GM18526 (cell line): ENCODE data around the gene DACT1.

Experiments used
- POLR2A ChIP-seq: IDR thresholded peaks from 3 replicates; pipeline ENCODE4 v1.6.1; 2011; ENCODE audit not compliant: insufficient read length; ENCODE audit errors: extremely low read depth

Gene DACT1

GRCh38 chr14:58637391-58638230 is at the start of gene DACT1:
Gene DACT1, plus strand, starts transcription at chr14:58637962. Its CDS starts 241 bp downstream, at chr14:58638203.
- peak; percentile 74 for TF ChIP-seq POLR2A

- TF ChIP-seq POLR2A: no peak
These were observed 43.8 kb upstream of the DACT1 start for GRCh38 chr14:58593977-58594376.

DNA sequence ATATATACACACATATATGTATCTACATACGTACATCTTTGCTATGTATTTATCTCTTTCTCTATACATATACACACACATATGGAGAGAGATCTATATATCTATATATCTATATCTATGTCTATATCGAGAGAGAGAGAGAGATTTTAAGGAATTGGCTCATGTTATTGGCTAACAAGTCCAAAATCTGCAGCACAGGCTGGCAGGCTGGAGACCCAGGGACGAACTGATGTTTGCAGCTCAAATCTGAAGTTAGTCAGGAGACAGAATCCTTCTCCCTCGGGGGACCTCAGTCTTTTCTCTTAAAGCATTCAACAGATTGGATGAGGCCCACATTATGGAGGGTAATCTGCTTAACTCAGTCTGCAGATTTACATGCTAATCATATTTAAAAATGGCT is 40.7 kb upstream of the DACT1 start:
- TF ChIP-seq POLR2A: no peak

DNA sequence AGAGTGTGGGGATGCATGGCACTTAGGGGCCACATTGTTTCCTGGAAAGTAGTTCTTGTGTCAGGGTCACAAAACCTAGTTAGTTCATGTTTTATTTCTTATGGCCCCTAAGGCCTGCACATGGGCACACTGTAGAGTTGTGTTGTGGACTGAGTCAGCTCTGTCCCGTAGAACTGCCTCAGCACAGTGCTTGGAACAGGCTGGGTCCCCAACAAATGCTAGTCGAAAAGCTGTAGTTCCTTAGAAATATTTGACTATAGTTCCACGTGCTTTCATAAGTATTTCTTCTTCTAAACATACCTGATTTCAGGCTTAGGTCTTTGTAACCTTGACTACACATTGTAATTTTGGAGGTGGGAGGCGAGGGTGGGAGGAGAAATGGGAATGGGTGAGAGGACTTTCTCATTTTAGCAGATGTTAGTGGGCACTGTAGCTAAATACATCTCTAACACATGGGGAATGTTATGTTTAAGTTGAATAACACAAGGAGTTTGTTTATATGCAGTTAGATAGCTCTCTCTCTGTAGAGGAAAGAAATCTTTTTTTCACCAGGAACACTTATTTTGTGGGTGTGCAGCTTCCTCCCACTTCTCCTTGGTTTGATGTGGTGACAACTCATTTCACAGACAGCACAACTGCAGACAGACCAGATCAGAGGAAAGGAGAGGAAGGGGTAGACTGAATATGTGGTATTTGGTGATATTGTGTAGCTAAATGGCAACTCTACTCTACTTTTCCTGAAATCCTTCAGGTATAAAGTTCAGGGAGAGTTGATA is 39.5 kb upstream of the DACT1 start:
- TF ChIP-seq POLR2A: no peak

- TF ChIP-seq POLR2A: no peak
These were observed 38.8 kb upstream of the DACT1 start for GRCh38 chr14:58598804-58599525.

DNA sequence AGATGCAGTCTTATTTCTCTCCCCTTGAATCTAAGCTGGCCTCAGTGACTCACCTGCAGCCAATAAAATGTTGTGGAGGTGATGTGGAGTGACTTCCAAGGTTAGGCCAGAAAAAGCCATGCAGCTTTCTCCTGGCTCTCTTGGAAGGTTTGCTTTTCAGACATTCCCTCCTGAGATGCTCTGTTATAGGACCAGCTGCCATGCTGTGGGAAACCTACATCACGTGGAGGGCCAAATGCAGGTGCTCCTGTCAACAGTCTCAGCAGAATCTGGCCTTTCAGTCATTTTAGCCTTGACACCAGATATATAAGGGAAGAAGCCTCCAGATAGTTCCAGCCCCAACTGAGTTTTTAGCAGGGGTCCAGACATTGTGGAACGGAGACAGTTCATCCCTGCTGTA is 38.1 kb upstream of the DACT1 start:
- no peak for TF ChIP-seq POLR2A

DNA sequence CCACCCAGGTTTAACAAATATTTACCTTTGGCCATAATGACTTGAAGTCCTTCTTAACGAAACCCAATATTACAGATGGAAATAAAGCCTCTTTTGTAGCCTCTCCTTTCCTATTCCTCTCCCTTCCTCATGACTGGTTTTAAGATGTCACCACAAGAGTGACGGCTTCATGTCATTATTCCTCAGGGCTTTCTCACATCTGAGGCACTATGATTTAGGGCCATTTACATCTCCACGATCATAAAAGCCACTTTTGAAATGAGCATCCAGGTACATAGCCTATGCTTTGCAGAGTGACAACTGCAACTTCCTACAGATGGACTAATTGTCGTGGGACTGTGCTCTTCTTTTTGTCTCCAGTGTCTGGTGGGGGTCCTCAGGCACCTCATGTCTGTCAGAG is 32.3 kb upstream of the DACT1 start:
- no peak for TF ChIP-seq POLR2A

- no peak for TF ChIP-seq POLR2A
These were observed 30.4 kb upstream of the DACT1 start for GRCh38 chr14:58607131-58607951.

GRCh38 chr14:58607952-58608317 is 29.8 kb upstream of the DACT1 start:
- no peak for TF ChIP-seq POLR2A

DNA sequence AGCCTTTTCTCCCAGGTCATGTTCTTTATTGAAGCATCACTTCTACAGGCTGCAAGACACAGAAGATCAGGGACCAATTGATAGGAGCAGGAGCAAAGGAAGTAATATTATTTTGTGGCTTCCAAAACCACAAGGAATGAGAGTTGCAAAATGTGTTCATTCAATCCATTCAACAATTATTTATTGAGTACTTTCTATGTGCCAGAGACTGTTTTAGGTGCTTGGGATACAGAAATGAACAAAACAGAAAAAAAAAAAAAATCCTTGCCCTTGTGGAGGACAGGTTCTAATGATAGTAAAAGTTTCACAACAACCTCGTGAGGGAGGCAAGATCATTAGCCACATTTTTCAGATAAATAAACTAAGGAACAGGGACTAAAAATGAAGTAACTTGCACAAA is 20.1 kb upstream of the DACT1 start:
- no peak for TF ChIP-seq POLR2A

GRCh38 chr14:58620011-58620410 is 17.8 kb upstream of the DACT1 start:
- TF ChIP-seq POLR2A: no peak

DNA sequence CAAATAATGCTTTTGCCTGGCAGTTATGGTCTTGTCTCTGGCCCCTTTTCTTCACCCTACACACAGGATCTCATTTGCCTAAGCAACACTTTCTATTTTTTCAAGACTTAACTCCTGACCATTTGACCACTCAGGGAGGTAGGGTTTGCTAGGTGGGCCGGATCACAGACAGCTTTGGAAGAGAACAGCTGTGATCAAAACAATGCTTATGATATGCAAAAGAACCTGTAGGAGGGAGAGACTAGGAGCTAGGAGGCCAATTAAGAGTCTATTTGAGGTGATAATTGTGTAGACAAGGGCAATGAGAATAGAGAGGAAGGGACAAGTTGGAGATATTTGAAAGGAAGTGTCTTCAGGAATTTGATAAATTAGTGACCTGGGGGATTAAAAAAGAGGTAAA is 12.3 kb upstream of the DACT1 start:
- no peak for TF ChIP-seq POLR2A

DNA sequence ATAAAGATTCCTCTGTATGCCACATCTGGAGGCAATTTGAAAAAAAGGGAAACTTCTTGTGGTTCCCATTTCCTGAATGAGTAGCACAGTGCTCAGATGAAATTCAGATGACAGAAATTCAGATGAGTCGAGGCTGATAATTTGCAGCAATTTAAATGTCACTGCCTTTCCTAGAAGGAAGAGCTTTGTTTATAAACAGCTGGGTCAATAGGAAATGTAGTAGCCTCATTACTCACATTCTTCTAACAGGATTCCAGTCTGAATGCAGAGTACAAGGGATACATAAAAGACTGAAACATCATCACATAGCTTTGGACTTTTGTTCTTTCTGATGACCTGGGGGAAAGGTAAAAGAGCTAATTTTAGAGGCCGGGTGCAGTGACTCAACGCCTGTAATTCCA is 11.3 kb upstream of the DACT1 start:
- no peak for TF ChIP-seq POLR2A

GRCh38 chr14:58628406-58628805 is 9.4 kb upstream of the DACT1 start:
- TF ChIP-seq POLR2A: no peak

DNA sequence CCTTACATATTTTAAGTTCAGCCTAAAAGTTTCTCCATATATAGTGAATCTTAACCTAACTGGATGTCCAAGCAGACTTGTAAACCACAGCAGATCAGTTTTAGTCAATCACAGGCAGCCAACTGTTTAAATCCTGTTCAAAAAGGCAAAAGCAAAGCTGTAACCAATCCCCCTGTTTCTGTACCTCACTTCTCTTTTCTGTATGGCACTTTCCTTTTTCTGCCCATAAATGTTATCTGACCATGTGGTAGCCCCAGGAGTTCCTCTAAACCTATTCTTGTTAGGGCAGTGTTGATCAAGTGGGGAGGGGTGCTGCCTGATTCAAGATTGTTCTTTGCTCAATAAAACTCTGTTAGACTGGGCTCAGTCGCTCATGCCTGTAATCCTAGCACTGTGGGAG is 8.5 kb upstream of the DACT1 start:
- no peak for TF ChIP-seq POLR2A
